Measurements from ENCODE around the gene FIGNL2. TPM values are rescaled to one million over a fixed set of nuclear protein-coding genes. Genes with fewer than 3 reads are reported as not detected.

The FIGNL2 gene
- total and polyA plus RNA-seq, 2 of the 4 experiments (the other 2 are of a cell fraction) = under 0.01 to 0.12 TPM

DNA sequence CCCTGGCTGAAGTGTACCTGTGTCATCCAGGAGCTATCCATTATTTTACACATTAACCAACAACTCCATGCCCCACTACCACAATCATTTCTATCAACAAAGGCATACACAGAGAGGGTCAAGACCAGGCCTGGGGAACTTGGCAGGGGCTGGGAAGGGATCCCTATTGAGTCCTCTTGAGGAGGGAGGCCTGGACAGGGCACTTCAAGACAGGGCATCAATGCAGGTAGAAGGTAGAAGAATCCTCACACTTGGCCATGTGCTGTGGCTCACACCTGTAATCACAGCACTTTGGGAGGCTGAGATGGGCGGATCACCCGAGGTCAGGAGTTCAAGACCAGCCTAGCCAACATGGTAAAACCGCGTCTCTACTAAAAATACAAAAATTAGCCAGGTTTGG lies 26.0 kb upstream of the FIGNL2 start:
- no peak for ATAC-seq (ENCODE audit: low read depth)
- Histone ChIP-seq H3K9me1 (ENCODE audit: insufficient read depth, low read length) (no peaks in the 10 kb centered on the region), H3K27ac (ENCODE audit: insufficient read depth, low read length) (no peak overlapping the region), H3K9me3 (ENCODE audit: control insufficient read depth, insufficient read depth, low read length) (no peaks in the 10 kb centered on the region), H3K4ac (ENCODE audit: low read depth, low read length) (no peak overlapping the region), H3K56ac (ENCODE audit: extremely low read depth, insufficient read depth, low read length) (no peak overlapping the region), H2BK120ac (ENCODE audit: low read depth, low read length) (no peak overlapping the region), H4K20me1 (ENCODE audit: insufficient read depth, low read length) (no peaks in the 10 kb centered on the region), H3K4me1 (ENCODE audit: control insufficient read depth, insufficient read depth, low read length) (no peaks in the 10 kb centered on the region), H2BK15ac (ENCODE audit: low read depth, low read length) (no peak overlapping the region), H2BK20ac (ENCODE audit: low read depth, low read length) (no peak overlapping the region), H3K18ac (ENCODE audit: low read depth, low read length) (no peak overlapping the region), H4K5ac (ENCODE audit: low read depth, low read length) (no peak overlapping the region), H3K27me3 (ENCODE audit: control insufficient read depth, insufficient read depth, low read length) (peaks cover 24% of the 10 kb centered on the region), H2AK9ac (replicated peaks; ENCODE audit: low read depth, low read length, poor library complexity) (no peak overlapping the region), H3K4me3 (ENCODE audit: insufficient read depth, low read depth, low read length) (no peak overlapping the region), H3K23ac (ENCODE audit: low read depth, low read length) (no peak overlapping the region), H3K14ac (replicated peaks; ENCODE audit: low read depth, low read length) (no peak overlapping the region), H4K91ac (ENCODE audit: insufficient read depth, low read depth, low read length) (no peak overlapping the region), H3K9ac (ENCODE audit: low read depth, low read length) (no peak overlapping the region), H3K4me2 (ENCODE audit: low read depth, low read length) (no peak overlapping the region), H2BK5ac (ENCODE audit: low read depth, low read length, poor library complexity, severe bottlenecking) (no peak overlapping the region), H4K8ac (ENCODE audit: low read depth in 2 of 2, low read length in 2 of 2) (no peak overlapping the region), H2AK5ac (ENCODE audit: low read depth, low read length) (no peak overlapping the region), H3K79me1 (ENCODE audit: low read depth in 1 of 2, low read length in 2 of 2) (no peaks in the 10 kb centered on the region), H3K36me3 (ENCODE audit: control insufficient read depth, insufficient read depth, low read length) (no peaks in the 10 kb centered on the region), H2AFZ (replicated peaks; ENCODE audit: low read length, poor library complexity) (no peak overlapping the region)
- WGBS, 2 experiments (ENCODE audit: extremely low coverage in 2 of 2, insufficient read length in 1 of 2) = 86% methylated on average over 4 of the region's 4 CpGs; no CpG with 5 or more reads in 1 of the 2 experiments
- TF ChIP-seq BHLHE40 (IDR thresholded peaks at IDR 0.05; ENCODE audit: low read depth, low read length) (no peak), RCOR1 (IDR thresholded peaks at IDR 0.05; ENCODE audit: insufficient replicate concordance, low read length) (no peak), SMC3 (IDR thresholded peaks at IDR 0.05; ENCODE audit: low read depth, low read length) (no peak), MAZ (IDR thresholded peaks at IDR 0.05; ENCODE audit: borderline replicate concordance, low read depth, low read length) (no peak), MXI1 (IDR thresholded peaks at IDR 0.05; ENCODE audit: borderline replicate concordance, low read depth, low read length) (no peak), CEBPB (IDR thresholded peaks at IDR 0.05; ENCODE audit: low read depth, low read length) (no peak), USF2 (IDR thresholded peaks at IDR 0.05; ENCODE audit: low read depth, low read length) (no peak), FOS (IDR thresholded peaks at IDR 0.05; ENCODE audit: low read depth, low read length) (no peak), CTCF (conservative IDR thresholded peaks at IDR 0.05; ENCODE audit: low read depth, low read length) (no peak), RFX5 (IDR thresholded peaks at IDR 0.05; ENCODE audit: low read depth, low read length) (no peak), ELK1 (IDR thresholded peaks at IDR 0.05; ENCODE audit: borderline replicate concordance, low read depth, low read length) (no peak), POLR2A (IDR thresholded peaks at IDR 0.05; ENCODE audit: low read depth, low read length) (no peak), RAD21 (IDR thresholded peaks at IDR 0.05; ENCODE audit: low read length) (no peak), CHD1 (IDR thresholded peaks at IDR 0.05; ENCODE audit: low read depth, low read length) (no peak)
- CTCF ChIA-PET = interaction anchor here (0.6 to 2.6 kb wide), 8 partner anchors 10 to 455 kb away, joined by 3 to 12 read pairs (median 6); no protein-coding TSS in a partner anchor
- no peak for DNase-seq
- in situ Hi-C loops (cut with MboI; ENCODE audit: low sequenced_read_pairs) = loop anchor here (5.0 kb wide), 1 partner anchor 452 kb away; the partner anchor contains the start of gene SLC4A8
- dilution Hi-C loops (cut with HindIII; ENCODE audit: low sequenced_read_pairs, unreplicated experiment) = loop anchor here (25.0 kb wide), 1 partner anchor 88 kb away; the partner anchor contains the start of gene ACVR1B
- POLR2A ChIA-PET (ENCODE audit: unreplicated experiment) = interaction anchor here (0.5 kb wide), 1 partner anchor 213 kb away, joined by 3 read pairs; no protein-coding TSS in a partner anchor
- intact Hi-C loops (cut with micrococcal nuclease) = no loop called here
- no TSS peak for BruUV-seq (replicated peaks)

Measured in IMR-90 (cell line).